Erythroblast (primary cell): ENCODE data around the gene C22orf23.

ENCODE experiments used
- GATA1 ChIP-seq: IDR thresholded peaks from 2 replicates; pipeline ENCODE4 v1.6.1; 2011; ENCODE audit warnings: low read depth, mild to moderate bottlenecking, control low read depth, low read length, moderate library complexity
- POLR2A ChIP-seq: IDR thresholded peaks from 2 replicates; pipeline ENCODE4 v1.6.1; 2011; ENCODE audit warnings: mild to moderate bottlenecking, low read length

DNA sequence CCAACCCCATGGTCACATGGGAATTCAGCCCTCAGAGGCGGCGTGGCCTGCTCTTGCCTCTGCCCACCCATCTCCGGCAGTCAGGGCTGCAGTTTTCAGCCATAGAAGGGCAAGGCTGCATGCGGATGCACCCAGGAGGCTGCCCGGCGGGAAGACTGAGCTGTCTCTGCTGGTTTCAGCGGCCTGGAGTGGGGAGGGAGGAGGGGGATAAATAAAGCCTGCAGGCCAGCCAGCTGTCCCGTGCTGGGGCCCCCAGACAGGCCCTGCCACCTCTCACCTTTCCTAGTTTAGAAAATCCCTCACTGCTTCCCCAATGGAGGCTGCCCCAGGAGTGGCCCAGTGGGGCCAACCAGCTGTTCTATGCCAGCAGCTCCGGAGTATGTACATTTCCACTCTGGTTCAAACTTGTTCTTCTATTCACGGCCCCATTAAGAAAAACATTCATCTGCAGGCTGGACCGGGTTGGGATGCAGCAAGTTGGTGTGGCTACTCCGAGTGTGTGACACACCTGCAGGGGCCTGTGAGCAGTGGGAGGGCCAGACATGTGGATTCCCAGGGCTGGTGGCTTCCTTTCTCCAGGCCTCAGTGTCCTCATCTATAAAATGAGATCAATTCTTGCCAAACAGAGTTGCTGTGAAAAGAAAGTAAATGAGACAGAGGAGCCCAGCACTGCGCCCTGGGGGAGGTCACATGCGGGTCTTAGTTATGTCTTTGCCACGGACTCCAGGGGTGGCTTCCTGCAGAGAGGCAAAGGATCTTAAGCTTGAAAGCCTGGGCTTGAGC, 42.3 kb downstream of the C22orf23 start:
- no peak for TF ChIP-seq POLR2A
- no peak for TF ChIP-seq GATA1
